Neutrophil (primary cell): Measurements from ENCODE around the gene STXBP3.

Experiments
- H3K27ac ChIP-seq: fragments of 200-600 bp; sonication (generic); 2 replicates; pipeline ENCODE4 v1.5.1; 2016; ENCODE audit warnings: mild to moderate bottlenecking, moderate library complexity
- H3K27me3 ChIP-seq: fragments of 200-600 bp; sonication (generic); 2 replicates; pipeline ENCODE4 v1.6.0; 2016; ENCODE audit warnings: mild to moderate bottlenecking
- H3K36me3 ChIP-seq: fragments of 200-600 bp; sonication (generic); 2 replicates; pipeline ENCODE4 v1.5.1; 2017
- H3K4me1 ChIP-seq, 2 experiments: fragments of 200-600 bp in 1 of 2; sonication (generic) in 1 of 2; 1 replicate in 1 of 2; 2 replicates in 1 of 2; pipeline versions ENCODE4 v1.5.1 to v1.6.1; 2013 to 2016; ENCODE audit warnings: low read depth in 1 of 2, low read length in 1 of 2, mild to moderate bottlenecking in 1 of 2, moderate library complexity in 1 of 2; ENCODE audit not compliant: control insufficient read depth in 1 of 2, insufficient read depth in 1 of 2
- H3K4me3 ChIP-seq, 2 experiments: fragments of 200-600 bp in 1 of 2; sonication (generic) in 1 of 2; 1 replicate in 1 of 2; 2 replicates in 1 of 2; pipeline ENCODE4 v1.5.1; 2013 to 2016; ENCODE audit warnings: low read depth in 1 of 2, low read length in 1 of 2, mild to moderate bottlenecking in 1 of 2, moderate library complexity in 1 of 2
- H3K9me3 ChIP-seq: fragments of 200-600 bp; sonication (generic); 2 replicates; pipeline ENCODE4 v1.5.1; 2016
- TF ChIP-seq, protein P1 (sequence below): fragments of 200-600 bp; sonication (generic); IDR thresholded peaks from 2 replicates; pipeline ENCODE4 v1.5.1; 2016; ENCODE audit warnings: antibody characterized with exemption

Gene STXBP3

DNA sequence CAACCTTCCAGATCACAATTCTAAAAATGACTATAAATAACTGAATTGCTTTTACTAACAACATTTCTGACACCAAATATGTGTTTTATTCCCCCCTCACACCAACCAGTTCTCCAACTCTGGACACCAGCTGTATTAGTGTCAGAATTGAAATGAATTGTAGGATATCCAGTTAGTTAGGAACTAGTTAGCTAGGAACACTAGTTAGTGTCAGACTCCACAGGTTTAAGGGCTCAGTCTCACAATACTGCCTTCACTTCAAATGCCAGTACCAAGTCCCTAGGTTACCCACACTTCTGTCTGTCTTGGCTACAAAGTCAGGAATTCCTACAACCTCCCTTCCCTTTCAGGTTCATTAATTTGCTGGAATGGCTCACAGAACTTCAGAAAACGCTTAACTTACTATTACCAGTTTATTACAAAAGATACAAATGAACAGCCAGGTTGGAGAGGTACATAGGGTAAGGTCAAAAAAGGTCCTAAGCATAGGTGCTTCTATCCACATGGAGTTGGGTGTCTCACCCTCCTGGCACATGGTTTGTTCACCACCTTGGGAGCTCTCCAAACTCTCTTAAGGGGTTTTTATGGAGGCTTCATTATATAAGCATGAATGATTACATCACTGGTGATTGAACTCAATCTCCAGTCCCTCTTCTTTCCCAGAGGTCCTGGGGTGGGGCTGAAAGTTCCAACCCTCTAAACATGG, 4.2 kb downstream of the STXBP3 start:
- H3K4me3 ChIP-seq, result no peak overlapping the region
- H3K9me3 ChIP-seq, result no peaks in the 10 kb centered on the region
- no peaks in the 10 kb centered on the region for H3K27me3 ChIP-seq
- TF ChIP-seq, protein P1, sequence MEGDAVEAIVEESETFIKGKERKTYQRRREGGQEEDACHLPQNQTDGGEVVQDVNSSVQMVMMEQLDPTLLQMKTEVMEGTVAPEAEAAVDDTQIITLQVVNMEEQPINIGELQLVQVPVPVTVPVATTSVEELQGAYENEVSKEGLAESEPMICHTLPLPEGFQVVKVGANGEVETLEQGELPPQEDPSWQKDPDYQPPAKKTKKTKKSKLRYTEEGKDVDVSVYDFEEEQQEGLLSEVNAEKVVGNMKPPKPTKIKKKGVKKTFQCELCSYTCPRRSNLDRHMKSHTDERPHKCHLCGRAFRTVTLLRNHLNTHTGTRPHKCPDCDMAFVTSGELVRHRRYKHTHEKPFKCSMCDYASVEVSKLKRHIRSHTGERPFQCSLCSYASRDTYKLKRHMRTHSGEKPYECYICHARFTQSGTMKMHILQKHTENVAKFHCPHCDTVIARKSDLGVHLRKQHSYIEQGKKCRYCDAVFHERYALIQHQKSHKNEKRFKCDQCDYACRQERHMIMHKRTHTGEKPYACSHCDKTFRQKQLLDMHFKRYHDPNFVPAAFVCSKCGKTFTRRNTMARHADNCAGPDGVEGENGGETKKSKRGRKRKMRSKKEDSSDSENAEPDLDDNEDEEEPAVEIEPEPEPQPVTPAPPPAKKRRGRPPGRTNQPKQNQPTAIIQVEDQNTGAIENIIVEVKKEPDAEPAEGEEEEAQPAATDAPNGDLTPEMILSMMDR, result no peak
- peaks cover 16 to 35% of the 10 kb centered on the region in 2 experiments for H3K4me1 ChIP-seq
- H3K36me3 ChIP-seq, result peaks cover 36% of the 10 kb centered on the region
- H3K27ac ChIP-seq, result peak overlapping the region; percentile 32

DNA sequence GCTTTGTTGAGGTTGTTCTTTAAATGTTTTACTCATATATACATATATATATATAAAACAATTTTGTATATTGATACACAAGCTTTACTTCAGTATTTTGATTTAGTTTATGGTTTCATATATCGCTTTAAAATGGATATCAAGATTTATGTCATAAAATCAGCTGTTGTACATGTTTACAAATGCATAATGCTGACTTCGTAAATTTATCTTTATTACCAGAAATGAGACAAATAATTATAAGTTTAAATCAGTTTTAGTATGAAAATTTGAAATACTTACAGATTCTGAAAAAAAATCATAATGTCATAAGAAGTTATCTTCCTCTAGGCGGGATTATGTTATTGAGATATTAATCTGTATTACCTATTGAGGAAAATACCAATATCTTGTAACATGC, 6.9 kb downstream of the STXBP3 start:
- no peaks in the 10 kb centered on the region for H3K27me3 ChIP-seq
- no peak overlapping the region for H3K4me3 ChIP-seq
- TF ChIP-seq, protein P1, result no peak
- H3K27ac ChIP-seq, result no peak overlapping the region
- H3K9me3 ChIP-seq, result no peaks in the 10 kb centered on the region
- H3K4me1 ChIP-seq, result peaks cover 0 to 14% of the 10 kb centered on the region in 2 experiments
- H3K36me3 ChIP-seq, result peaks cover 63% of the 10 kb centered on the region

DNA sequence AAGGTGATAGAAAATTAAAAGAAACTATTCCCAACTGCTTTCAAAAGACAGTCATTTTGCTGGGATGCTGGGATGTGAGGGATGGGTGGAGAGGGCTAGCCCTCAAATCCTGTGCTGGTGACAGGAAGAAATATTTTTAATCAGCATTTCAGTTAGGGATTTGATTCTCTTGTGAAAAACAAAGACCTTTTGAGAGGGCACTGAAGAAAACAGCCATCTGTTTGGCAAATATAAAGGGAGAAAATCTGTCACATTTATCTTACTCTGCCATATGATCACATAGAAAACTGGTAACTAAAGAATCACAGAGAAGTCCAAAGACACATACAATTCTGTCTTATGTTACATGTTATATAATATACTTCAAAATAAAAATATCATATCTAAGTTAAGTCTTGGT, 12.3 kb downstream of the STXBP3 start:
- TF ChIP-seq, protein P1, result no peak
- H3K27ac ChIP-seq, result no peak overlapping the region
- no peak overlapping the region for H3K4me3 ChIP-seq
- no peaks in the 10 kb centered on the region for H3K9me3 ChIP-seq
- no peaks in the 10 kb centered on the region for H3K27me3 ChIP-seq
- no peaks in the 10 kb centered on the region for H3K4me1 ChIP-seq
- H3K36me3 ChIP-seq, result peaks cover 98% of the 10 kb centered on the region

DNA sequence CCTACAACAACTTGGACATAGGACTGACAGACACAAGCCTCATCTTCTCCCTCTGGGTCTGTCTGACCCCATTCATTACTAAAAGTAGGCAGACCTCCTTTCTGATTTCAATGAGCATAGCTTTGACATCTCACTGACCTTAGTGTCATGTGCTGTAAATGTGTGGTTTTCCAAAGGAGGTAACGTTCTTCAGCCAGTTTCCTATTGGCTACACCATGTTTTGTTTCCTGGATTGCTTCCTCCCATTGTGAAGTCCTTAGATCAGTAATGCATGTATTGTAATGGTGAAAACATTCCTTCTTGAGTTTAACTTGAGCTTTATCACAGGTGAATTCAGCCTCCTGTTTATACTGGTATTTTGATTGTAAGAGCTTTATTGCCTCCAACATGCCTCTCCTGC, 20.6 kb downstream of the STXBP3 start:
- Histone ChIP-seq H3K9me3 (no peaks in the 10 kb centered on the region), H3K4me1 (no peaks in the 10 kb centered on the region), H3K4me3 (no peak overlapping the region), H3K36me3 (peaks cover 82% of the 10 kb centered on the region), H3K27me3 (no peaks in the 10 kb centered on the region), H3K27ac (no peak overlapping the region)
- TF ChIP-seq, protein P1, result no peak

DNA sequence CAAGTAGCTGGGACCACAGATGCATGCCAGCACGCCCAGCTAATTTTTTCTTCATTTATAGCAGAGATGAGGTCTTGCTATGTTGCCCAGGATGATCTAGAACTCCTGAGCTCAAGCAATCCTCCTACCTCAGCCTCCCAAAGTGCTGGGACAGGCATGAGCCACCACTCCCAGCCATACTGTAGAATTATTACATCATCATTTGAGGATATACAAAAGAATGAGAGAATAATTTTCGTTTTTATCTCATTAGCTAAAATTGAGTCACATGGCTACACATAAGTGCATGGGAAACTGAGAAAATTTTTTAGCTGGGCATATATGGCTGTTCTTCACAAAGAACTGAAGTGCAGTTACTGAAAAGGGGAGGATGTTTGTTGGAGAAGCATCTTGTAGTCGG, 21.2 kb downstream of the STXBP3 start:
- TF ChIP-seq, protein P1, result no peak
- no peaks in the 10 kb centered on the region for H3K27me3 ChIP-seq
- peaks cover 80% of the 10 kb centered on the region for H3K36me3 ChIP-seq
- no peak overlapping the region for H3K4me3 ChIP-seq
- no peaks in the 10 kb centered on the region for H3K9me3 ChIP-seq
- H3K27ac ChIP-seq, result no peak overlapping the region
- no peaks in the 10 kb centered on the region for H3K4me1 ChIP-seq
